Naive B cell (primary cell): ENCODE data around the gene LMO7. TPM values are rescaled to one million over a fixed set of nuclear protein-coding genes. Genes with fewer than 3 reads are reported as not detected.
A peak's percentile ranks its signal among the peaks of the same experiment; 100 is the strongest.

Source experiments
- ATAC-seq, 2 donors: fragments of 150-1000 bp; cut with Tn5 transposase; 2 replicates each; pipeline ENCODE4 v1.10.0; 2021; ENCODE audit warnings: low read depth in 2 of 2, mild to moderate bottlenecking in 2 of 2, moderate library complexity in 2 of 2
- DNase-seq: peaks from one replicate; pipeline ENCODE4 v3.0.0; 2022
- H3K27ac Mint-ChIP-seq, 6 donors: one replicate each; pipeline ENCODE4 v1.8.0; 2020 to 2022; ENCODE audit warnings: mild to moderate bottlenecking in 6 of 6, mixed read lengths in 6 of 6, moderate library complexity in 5 of 6, inconsistent platforms in 2 of 6
- H3K27me3 Mint-ChIP-seq, 3 donors: one replicate each; pipeline ENCODE4 v1.8.0; 2021 to 2022; ENCODE audit warnings: mixed read lengths in 3 of 3, mild to moderate bottlenecking in 1 of 3
- H3K36me3 Mint-ChIP-seq, 2 donors: one replicate each; pipeline ENCODE4 v1.8.0; 2020 to 2022; ENCODE audit warnings: mixed read lengths in 2 of 2, inconsistent platforms in 1 of 2, mild to moderate bottlenecking in 1 of 2
- H3K4me1 Mint-ChIP-seq, 3 donors: one replicate each; pipeline ENCODE4 v1.8.0; 2020 to 2022; ENCODE audit warnings: mixed read lengths in 3 of 3, inconsistent platforms in 1 of 3, mild to moderate bottlenecking in 1 of 3, moderate library complexity in 1 of 3
- H3K4me3 Mint-ChIP-seq, 8 donors: one replicate each; pipeline ENCODE4 v1.8.0; 2020 to 2022; ENCODE audit warnings: mild to moderate bottlenecking in 8 of 8, mixed read lengths in 8 of 8, moderate library complexity in 8 of 8, inconsistent platforms in 2 of 8
- H3K9me3 Mint-ChIP-seq, 7 donors: one replicate each; pipeline ENCODE4 v1.8.0; 2020 to 2022; ENCODE audit warnings: mixed read lengths in 7 of 7, mild to moderate bottlenecking in 5 of 7, inconsistent platforms in 2 of 7, moderate library complexity in 1 of 7
- polyA plus RNA-seq, 6 donors: library from polyadenylated mRNA; unstranded; fragments of 300-500 nt; fragmentation: Illumina TruSeq; gene quantifications; one replicate each; pipeline ENCODE4 v1.2.3, GENCODE V29; 2021; ENCODE audit warnings: low read depth in 6 of 6

LMO7 gene
- polyA plus RNA-seq: 1 to 10 TPM in 5 of 6 donors, not detected in 1; 6.8 to 9.6 (median 9.4) TPM

- Mint-ChIP-seq H3K36me3 (peaks cover 0 to 5% of the 10 kb centered on the region in 2 donors), H3K27me3 (peaks cover 8 to 15% (median 10%) of the 10 kb centered on the region in 3 donors), H3K9me3 (no peaks in the 10 kb centered on the region), H3K4me3 (peak within 1 kb of the TSS; percentile 79 to 93 (median 90)), H3K27ac (peak within 1 kb of the TSS in 4 of 6 donors; percentile 15 to 59 (median 26)), H3K4me1 (peaks cover 0 to 9% (median 7%) of the 10 kb centered on the region in 3 donors)
- ATAC-seq (peak; percentile 58 to 62), DNase-seq (peak; percentile 55)
Measured at GRCh38 chr13:75635828-75636435, at the start of gene LMO7. TSS of gene LMO7 (plus strand) at chr13:75636330. CDS start at chr13:75636658, 328 bp downstream.

- H3K4me3 Mint-ChIP-seq: no peak overlapping the region
- ATAC-seq: no peak
- H3K4me1 Mint-ChIP-seq: peaks cover 0 to 6% (median 0%) of the 10 kb centered on the region in 3 donors
- H3K27me3 Mint-ChIP-seq: no peaks in the 10 kb centered on the region
- H3K27ac Mint-ChIP-seq: peak overlapping the region in 1 of 6 donors; percentile 17
- no peak for DNase-seq
- peaks cover 0 to 18% (median 12%) of the 10 kb centered on the region in 7 donors for H3K9me3 Mint-ChIP-seq
- H3K36me3 Mint-ChIP-seq: peaks cover 28 to 41% of the 10 kb centered on the region in 2 donors
Measured at GRCh38 chr13:75587679-75588078, 48.5 kb upstream of the LMO7 start.

GRCh38 chr13:75596657-75597182 is 39.4 kb upstream of the LMO7 start:
- DNase-seq (no peak), ATAC-seq (no peak)
- H3K36me3 Mint-ChIP-seq: peaks cover 16 to 33% of the 10 kb centered on the region in 2 donors
- H3K27me3 Mint-ChIP-seq: no peaks in the 10 kb centered on the region
- H3K4me1 Mint-ChIP-seq: peaks cover 0 to 4% (median 0%) of the 10 kb centered on the region in 3 donors
- H3K27ac Mint-ChIP-seq: no peak overlapping the region
- no peaks in the 10 kb centered on the region for H3K9me3 Mint-ChIP-seq
- H3K4me3 Mint-ChIP-seq: no peak overlapping the region

- no peak for DNase-seq
- H3K4me3 Mint-ChIP-seq: no peak overlapping the region
- H3K27ac Mint-ChIP-seq: no peak overlapping the region
- peaks cover 0 to 4% (median 0%) of the 10 kb centered on the region in 3 donors for H3K4me1 Mint-ChIP-seq
- ATAC-seq: no peak
- no peaks in the 10 kb centered on the region for H3K9me3 Mint-ChIP-seq
- no peaks in the 10 kb centered on the region for H3K27me3 Mint-ChIP-seq
- H3K36me3 Mint-ChIP-seq: peaks cover 16 to 29% of the 10 kb centered on the region in 2 donors
Measured at GRCh38 chr13:75600371-75600770, 35.8 kb upstream of the LMO7 start.

- no peak for DNase-seq
- Mint-ChIP-seq H3K4me1 (peaks cover 0 to 4% (median 0%) of the 10 kb centered on the region in 3 donors), H3K27me3 (no peaks in the 10 kb centered on the region), H3K36me3 (peaks cover 11 to 14% of the 10 kb centered on the region in 2 donors), H3K9me3 (no peaks in the 10 kb centered on the region), H3K27ac (no peak overlapping the region), H3K4me3 (no peak overlapping the region)
- ATAC-seq: no peak
Measured at GRCh38 chr13:75603038-75603437, 33.1 kb upstream of the LMO7 start.

GRCh38 chr13:75607447-75607846 is 28.7 kb upstream of the LMO7 start:
- Mint-ChIP-seq H3K27me3 (no peaks in the 10 kb centered on the region), H3K27ac (no peak overlapping the region), H3K36me3 (peaks cover 11 to 20% of the 10 kb centered on the region in 2 donors), H3K4me1 (no peaks in the 10 kb centered on the region), H3K4me3 (no peak overlapping the region), H3K9me3 (no peaks in the 10 kb centered on the region)
- DNase-seq (no peak), ATAC-seq (no peak)

- peaks cover 11 to 20% of the 10 kb centered on the region in 2 donors for H3K36me3 Mint-ChIP-seq
- H3K4me1 Mint-ChIP-seq: peaks cover 0 to 6% (median 0%) of the 10 kb centered on the region in 3 donors
- H3K27ac Mint-ChIP-seq: no peak overlapping the region
- no peaks in the 10 kb centered on the region for H3K27me3 Mint-ChIP-seq
- no peak overlapping the region for H3K4me3 Mint-ChIP-seq
- DNase-seq: no peak
- no peaks in the 10 kb centered on the region for H3K9me3 Mint-ChIP-seq
- no peak for ATAC-seq
Measured at GRCh38 chr13:75610466-75610865, 25.7 kb upstream of the LMO7 start.

- Mint-ChIP-seq H3K4me1 (peaks cover 0 to 6% (median 0%) of the 10 kb centered on the region in 3 donors), H3K27me3 (no peaks in the 10 kb centered on the region), H3K9me3 (no peaks in the 10 kb centered on the region), H3K27ac (peak overlapping the region in 1 of 6 donors; percentile 81), H3K36me3 (peaks cover 0 to 13% of the 10 kb centered on the region in 2 donors), H3K4me3 (no peak overlapping the region)
- DNase-seq (no peak), ATAC-seq (no peak)
Measured at GRCh38 chr13:75612354-75612753, 23.8 kb upstream of the LMO7 start.

- ATAC-seq (no peak), DNase-seq (no peak)
- H3K9me3 Mint-ChIP-seq: no peaks in the 10 kb centered on the region
- no peaks in the 10 kb centered on the region for H3K27me3 Mint-ChIP-seq
- H3K4me1 Mint-ChIP-seq: peaks cover 0 to 6% (median 0%) of the 10 kb centered on the region in 3 donors
- no peak overlapping the region for H3K27ac Mint-ChIP-seq
- H3K4me3 Mint-ChIP-seq: no peak overlapping the region
- peaks cover 0 to 6% of the 10 kb centered on the region in 2 donors for H3K36me3 Mint-ChIP-seq
Measured at GRCh38 chr13:75617230-75617629, 18.9 kb upstream of the LMO7 start.

GRCh38 chr13:75618308-75618707 is 17.8 kb upstream of the LMO7 start:
- no peak overlapping the region for H3K27ac Mint-ChIP-seq
- H3K9me3 Mint-ChIP-seq: no peaks in the 10 kb centered on the region
- DNase-seq (no peak), ATAC-seq (no peak)
- peaks cover 0 to 4% of the 10 kb centered on the region in 2 donors for H3K36me3 Mint-ChIP-seq
- H3K27me3 Mint-ChIP-seq: no peaks in the 10 kb centered on the region
- no peak overlapping the region for H3K4me3 Mint-ChIP-seq
- no peaks in the 10 kb centered on the region for H3K4me1 Mint-ChIP-seq

GRCh38 chr13:75620020-75620419 is 16.1 kb upstream of the LMO7 start:
- no peaks in the 10 kb centered on the region for H3K27me3 Mint-ChIP-seq
- H3K27ac Mint-ChIP-seq: no peak overlapping the region
- H3K9me3 Mint-ChIP-seq: no peaks in the 10 kb centered on the region
- DNase-seq (no peak), ATAC-seq (no peak)
- peaks cover 4 to 5% of the 10 kb centered on the region in 2 donors for H3K36me3 Mint-ChIP-seq
- H3K4me1 Mint-ChIP-seq: no peaks in the 10 kb centered on the region
- no peak overlapping the region for H3K4me3 Mint-ChIP-seq

- Mint-ChIP-seq H3K27ac (no peak overlapping the region), H3K36me3 (peaks cover 15 to 16% of the 10 kb centered on the region in 2 donors), H3K4me3 (no peak overlapping the region), H3K4me1 (no peaks in the 10 kb centered on the region), H3K9me3 (peaks cover 0 to 2% (median 0%) of the 10 kb centered on the region in 7 donors), H3K27me3 (no peaks in the 10 kb centered on the region)
- DNase-seq: no peak
- no peak for ATAC-seq
Measured at GRCh38 chr13:75621147-75621546, 15.0 kb upstream of the LMO7 start.

- no peaks in the 10 kb centered on the region for H3K4me1 Mint-ChIP-seq
- H3K4me3 Mint-ChIP-seq: no peak overlapping the region
- no peaks in the 10 kb centered on the region for H3K27me3 Mint-ChIP-seq
- ATAC-seq (no peak), DNase-seq (no peak)
- peaks cover 14 to 17% of the 10 kb centered on the region in 2 donors for H3K36me3 Mint-ChIP-seq
- H3K9me3 Mint-ChIP-seq: peaks cover 0 to 3% (median 0%) of the 10 kb centered on the region in 7 donors
- H3K27ac Mint-ChIP-seq: peak overlapping the region in 1 of 6 donors; percentile 68
Measured at GRCh38 chr13:75628801-75629200, 7.3 kb upstream of the LMO7 start.

GRCh38 chr13:75633285-75633684 is 2.8 kb upstream of the LMO7 start:
- no peak for DNase-seq
- no peak for ATAC-seq
- Mint-ChIP-seq H3K9me3 (no peaks in the 10 kb centered on the region), H3K4me3 (peak overlapping the region in 4 of 8 donors; percentile 0 to 87 (median 28)), H3K27me3 (peaks cover 6 to 8% (median 7%) of the 10 kb centered on the region in 3 donors), H3K36me3 (no peaks in the 10 kb centered on the region), H3K27ac (peak overlapping the region in 2 of 6 donors; percentile 47 to 69), H3K4me1 (peaks cover 0 to 9% (median 7%) of the 10 kb centered on the region in 3 donors)
